ENCODE measurements around the gene CTXN3.

CTXN3 gene

DNA sequence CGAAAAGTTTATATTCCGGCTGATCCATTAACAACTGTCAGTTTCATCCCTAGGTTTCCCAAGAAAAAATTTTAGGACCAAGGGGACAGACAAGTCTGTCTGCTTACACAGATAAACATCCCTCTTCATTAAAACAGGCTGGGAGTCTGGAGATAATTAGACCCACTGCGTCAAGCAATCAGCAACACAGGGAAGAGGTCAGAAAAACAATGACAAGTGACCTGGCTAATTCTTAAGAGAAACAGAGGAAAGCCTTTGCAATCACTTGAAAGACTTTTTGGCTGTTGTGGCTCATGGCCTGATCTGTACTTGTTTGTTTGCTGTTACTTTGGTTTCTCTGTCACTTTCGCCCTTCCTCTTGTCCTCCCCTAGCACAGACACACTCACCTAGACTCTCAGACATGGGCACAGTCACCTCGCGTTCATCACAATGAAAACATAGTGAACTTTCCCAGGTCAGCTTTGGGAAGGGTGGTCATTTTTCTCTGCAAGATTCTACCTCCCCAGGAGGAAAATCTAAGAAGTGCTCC is 51.4 kb downstream of the CTXN3 start:
- no peak for DNase-seq

- DNase-seq = no peak
These were observed 53.6 kb downstream of the CTXN3 start for GRCh38 chr5:127702434-127702833.

DNA sequence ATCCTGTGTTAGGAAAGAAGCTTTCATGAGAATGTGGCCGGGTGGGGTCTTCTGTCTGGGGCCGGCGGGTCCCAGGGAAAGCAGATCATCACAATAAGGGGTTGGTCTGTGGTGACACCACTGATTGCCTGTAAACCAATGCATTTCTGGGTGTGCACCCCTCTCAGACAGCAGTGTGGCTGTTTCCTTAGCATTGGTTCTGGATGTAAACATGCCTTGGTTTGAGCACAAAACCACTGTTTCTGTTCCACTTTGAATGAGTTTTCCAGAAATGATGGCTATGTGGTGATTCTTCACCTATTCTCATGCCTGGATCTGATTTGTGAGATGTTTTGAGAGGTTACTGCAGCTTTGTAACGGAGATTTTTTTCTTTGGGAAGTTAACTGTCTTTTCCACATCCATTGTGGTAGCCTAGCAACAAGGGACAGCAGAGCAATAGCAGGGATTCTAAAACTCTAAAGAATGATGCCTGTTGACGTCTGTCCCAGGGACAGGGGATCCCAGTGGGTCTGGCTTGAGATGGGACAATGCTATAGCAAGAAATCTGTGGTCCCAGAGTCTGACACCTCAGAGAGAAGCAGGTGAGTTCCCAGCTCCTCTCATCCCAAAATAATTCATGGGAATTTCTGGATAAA is 54.2 kb downstream of the CTXN3 start, which contains the start of gene CCDC192:
Gene CCDC192 (plus strand): TSS at position 466 of the 636 bp plus-strand sequence. CDS start 55 bp downstream, at position 521.
- no peak for DNase-seq

GRCh38 chr5:127705120-127705892 is 56.4 kb downstream of the CTXN3 start:
- no peak for DNase-seq

DNA sequence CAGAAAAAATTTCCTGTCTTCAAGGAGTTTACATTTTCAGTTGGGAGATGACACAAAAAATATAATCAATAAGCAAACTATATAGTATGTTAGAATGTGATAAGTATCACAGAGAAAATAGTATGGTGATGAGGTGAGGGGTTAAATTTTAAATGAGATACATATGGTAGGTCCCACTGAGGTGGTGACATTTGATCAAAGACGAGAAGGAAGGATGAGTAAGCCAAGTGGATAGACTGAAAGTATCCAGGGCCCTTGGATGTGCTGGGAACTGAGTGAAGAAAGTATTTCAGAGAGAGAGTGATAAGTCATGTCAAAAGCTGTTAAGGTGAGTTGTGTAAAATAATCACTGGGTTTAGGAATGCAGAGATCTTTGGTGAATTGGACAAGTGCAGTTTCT is 57.8 kb downstream of the CTXN3 start:
- no peak for DNase-seq

- DNase-seq = no peak
These were observed 58.3 kb downstream of the CTXN3 start for GRCh38 chr5:127707209-127707608.
